Hematopoietic multipotent progenitor cell treated with erythropoietin and hydrocortisone succinate and interleukin-3 and kit ligand, for 15 days (in vitro differentiated cells): ENCODE measurements around the gene GNAZ.
"Not testable (repeated sequence)": the region's sequence is repeated elsewhere in the genome, so short reads cannot be mapped to it uniquely, and the experiment has no call there.

Experiments used
- DNase-seq: peaks from one replicate; pipeline ENCODE4 v3.0.0-alpha.2; 2015; ENCODE audit warnings: low spot score

Gene GNAZ

DNA sequence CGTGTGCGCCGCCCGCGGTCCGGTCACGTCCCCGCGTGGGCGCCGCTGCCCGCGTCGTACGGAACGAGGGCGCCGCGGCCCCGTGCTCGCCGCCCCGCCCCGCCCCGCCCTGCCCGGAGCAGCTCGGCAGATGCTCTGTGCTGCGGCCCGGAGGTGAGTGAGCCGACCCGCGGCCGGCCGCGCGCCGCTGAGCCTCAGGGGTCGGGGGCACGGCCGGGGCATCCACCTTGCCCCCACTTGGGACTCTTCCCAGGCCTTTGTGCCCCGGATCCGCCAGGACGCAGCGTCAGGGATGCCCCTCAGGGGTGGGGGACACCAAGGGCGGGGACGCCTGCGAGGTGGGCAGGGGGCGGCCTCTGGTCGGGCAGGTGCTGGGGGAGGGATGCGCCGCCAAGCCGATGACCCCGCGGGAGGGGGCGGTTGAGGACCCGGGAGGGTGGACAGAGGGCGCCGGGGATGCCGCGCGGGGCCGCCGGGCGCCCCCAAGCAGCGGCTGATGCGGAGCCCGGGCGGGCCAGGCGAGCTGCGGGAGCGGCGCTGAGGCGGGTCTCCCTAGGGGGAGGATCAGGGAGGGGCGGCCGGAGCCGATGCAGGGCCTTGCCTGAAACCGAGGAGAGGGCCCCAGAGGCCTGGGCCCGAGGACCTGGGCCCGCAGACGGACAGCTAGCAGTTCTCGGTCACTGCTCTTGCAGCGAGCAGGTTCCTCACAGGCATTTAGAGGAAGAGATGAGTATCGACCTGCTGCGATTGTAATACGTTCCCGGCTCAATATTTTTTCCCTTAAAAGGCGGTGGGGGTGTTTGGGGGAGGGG lies at the start of gene GNAZ:
Gene GNAZ, plus strand, starts transcription at position 102 of the 812 bp plus-strand sequence. CDS start 25,177 bp downstream, outside the sequence.
- no peak for DNase-seq

- DNase-seq, result no peak
Observed at GRCh38 chr22:23020659-23021293, 49.5 kb upstream of the GNAZ start.

- not testable (repeated sequence) for DNase-seq
Observed at GRCh38 chr22:23021660-23022353, 48.5 kb upstream of the GNAZ start.

- no peak for DNase-seq
Observed at GRCh38 chr22:23023294-23023693, 47.0 kb upstream of the GNAZ start.

GRCh38 chr22:23026777-23027176 lies 43.5 kb upstream of the GNAZ start:
- no peak for DNase-seq

- not testable (repeated sequence) for DNase-seq
Observed at GRCh38 chr22:23027849-23028248, 42.5 kb upstream of the GNAZ start.

GRCh38 chr22:23029521-23030228 lies 40.6 kb upstream of the GNAZ start:
- no peak for DNase-seq

GRCh38 chr22:23031381-23031780 lies 38.9 kb upstream of the GNAZ start:
- DNase-seq, result no peak

DNA sequence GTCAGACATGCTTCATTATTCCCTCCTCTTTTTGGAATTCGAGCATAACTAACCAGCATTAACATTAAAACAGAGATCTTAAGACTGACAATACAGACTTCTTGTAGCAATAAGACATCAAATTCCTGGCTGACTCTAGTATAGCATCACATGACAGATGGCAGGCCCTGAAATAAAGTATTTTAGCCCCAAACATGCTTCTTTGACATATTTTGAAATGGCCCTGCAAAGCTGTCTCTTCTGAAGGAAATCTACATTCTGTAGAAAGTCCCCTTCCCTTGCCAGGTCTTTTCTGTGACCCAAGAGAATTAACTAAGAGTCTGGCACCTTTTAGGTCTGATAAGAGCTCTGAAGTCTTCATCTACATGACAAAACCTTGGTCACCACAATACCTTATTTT lies 38.5 kb upstream of the GNAZ start:
- DNase-seq, result no peak

- no peak for DNase-seq
Observed at GRCh38 chr22:23032658-23033057, 37.7 kb upstream of the GNAZ start.

- DNase-seq, result no peak
Observed at GRCh38 chr22:23033116-23033905, 37.0 kb upstream of the GNAZ start.

- no peak for DNase-seq
Observed at GRCh38 chr22:23034621-23035556, 35.4 kb upstream of the GNAZ start.

DNA sequence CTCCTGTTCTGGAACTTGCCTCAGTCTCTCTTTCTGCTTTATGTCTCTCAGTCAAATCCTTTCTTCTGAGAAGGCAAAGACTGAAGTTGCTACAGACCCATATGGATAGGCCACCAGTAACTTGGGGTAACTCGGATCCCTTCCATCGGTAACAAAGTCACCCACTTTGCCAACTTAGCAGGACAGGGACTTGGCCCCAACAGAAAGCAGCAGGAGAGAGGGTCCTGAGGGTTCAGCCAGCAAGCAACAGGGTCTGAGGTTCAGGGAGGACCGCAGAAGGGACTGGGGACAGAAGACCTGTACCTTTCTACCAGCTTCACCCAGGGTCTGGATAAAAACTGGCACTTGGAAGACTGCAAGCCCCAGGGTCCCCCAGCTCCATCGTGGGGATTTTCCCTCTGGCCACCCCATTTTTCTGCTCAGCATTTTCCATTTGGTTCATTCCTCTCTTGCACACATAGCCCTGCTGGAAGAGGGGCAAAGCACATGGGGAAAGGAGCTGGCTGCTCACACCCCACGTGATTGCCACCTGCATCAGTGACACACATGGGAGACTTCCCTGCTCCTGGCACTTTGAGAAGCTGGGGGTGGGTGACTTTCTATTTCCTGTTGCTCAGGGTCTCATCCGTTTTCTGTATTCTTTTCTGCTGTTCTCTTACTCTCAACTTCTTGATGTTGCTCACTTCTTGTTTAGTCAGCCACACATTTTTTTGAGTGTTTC lies 34.6 kb upstream of the GNAZ start:
- no peak for DNase-seq

GRCh38 chr22:23036684-23037428 lies 33.5 kb upstream of the GNAZ start:
- DNase-seq, result no peak

GRCh38 chr22:23037429-23038333 lies 32.6 kb upstream of the GNAZ start:
- no peak for DNase-seq

DNA sequence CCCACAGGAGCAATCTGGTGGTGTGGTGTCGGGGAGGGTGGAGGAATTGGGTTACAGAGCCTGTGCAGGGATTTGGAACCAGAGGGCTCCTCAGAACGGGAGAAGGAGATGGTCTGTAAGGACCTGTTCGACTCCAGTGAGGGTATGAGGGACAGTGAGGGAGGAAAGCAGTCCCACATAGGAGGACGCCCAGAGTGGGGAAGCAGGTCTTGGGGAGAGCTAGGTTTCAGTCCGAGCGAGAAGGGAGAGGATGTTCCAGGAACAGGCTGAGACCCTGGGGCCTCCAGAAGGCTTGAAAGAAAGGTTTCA lies 32.0 kb upstream of the GNAZ start:
- no peak for DNase-seq

DNA sequence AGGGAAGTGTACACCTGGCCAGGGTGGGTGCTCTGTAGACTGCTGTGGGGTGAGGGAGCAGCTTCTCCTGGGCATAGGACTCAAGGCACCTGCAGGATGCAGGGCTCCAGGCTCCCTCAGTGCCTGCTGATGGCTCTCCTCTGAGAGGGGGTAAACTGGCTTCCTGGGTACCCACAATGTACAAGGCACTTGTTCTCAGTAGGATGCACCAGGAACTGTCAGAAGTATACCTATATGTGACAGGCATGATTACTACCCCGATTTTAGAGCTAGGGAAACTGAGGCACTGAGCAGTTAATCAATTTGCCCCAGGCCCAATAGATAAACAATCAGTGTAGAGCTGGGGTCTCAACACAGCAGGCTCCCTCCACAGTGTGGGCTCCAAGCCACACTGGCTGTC lies 31.4 kb upstream of the GNAZ start:
- DNase-seq, result no peak

GRCh38 chr22:23042179-23042578 lies 28.1 kb upstream of the GNAZ start:
- DNase-seq, result no peak
